ENCODE results near the gene GXYLT2.

The GXYLT2 gene

DNA sequence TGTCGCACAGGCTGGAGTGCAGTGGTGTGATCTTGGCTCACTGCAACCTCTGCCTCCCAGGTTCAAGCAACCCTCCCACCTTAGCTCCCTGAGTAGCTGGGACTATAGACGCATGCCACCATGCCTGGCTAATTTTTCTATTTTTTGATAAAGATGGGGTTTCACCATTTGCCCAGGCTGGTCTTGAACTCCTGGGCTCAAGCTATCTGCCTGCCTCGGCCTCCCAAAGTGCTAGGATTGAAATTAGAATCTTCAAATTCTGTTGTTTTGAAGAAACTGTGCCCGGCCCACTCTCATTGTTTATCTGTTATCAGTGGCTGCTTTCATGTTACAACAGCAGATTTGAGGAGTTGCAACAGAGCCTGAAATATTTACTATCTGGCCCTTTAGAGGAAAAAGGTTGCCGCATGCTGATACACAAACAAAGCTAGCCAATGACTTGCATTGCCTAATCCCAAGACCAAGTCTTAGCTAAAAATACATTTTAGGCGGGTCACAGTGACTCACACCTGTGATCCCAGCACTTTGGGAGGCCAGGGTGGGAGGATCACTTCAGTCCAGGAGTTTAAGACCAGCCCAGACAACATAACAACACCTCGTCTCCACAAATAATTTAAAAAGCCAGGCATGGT lies 65.6 kb downstream of the GXYLT2 start:
- Histone ChIP-seq H3K27ac (no peak overlapping the region), H3K4me3 (ENCODE audit: low read depth, low read length) (no peak overlapping the region), H3K36me3 (replicated peaks) (no peaks in the 10 kb centered on the region), H3K27me3 (replicated peaks) (no peaks in the 10 kb centered on the region)
- TF ChIP-seq, protein P1, sequence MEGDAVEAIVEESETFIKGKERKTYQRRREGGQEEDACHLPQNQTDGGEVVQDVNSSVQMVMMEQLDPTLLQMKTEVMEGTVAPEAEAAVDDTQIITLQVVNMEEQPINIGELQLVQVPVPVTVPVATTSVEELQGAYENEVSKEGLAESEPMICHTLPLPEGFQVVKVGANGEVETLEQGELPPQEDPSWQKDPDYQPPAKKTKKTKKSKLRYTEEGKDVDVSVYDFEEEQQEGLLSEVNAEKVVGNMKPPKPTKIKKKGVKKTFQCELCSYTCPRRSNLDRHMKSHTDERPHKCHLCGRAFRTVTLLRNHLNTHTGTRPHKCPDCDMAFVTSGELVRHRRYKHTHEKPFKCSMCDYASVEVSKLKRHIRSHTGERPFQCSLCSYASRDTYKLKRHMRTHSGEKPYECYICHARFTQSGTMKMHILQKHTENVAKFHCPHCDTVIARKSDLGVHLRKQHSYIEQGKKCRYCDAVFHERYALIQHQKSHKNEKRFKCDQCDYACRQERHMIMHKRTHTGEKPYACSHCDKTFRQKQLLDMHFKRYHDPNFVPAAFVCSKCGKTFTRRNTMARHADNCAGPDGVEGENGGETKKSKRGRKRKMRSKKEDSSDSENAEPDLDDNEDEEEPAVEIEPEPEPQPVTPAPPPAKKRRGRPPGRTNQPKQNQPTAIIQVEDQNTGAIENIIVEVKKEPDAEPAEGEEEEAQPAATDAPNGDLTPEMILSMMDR (IDR thresholded peaks at IDR 0.05; ENCODE audit: low read depth, low read length, missing control alignments) = no peak
- in situ Hi-C loops (cut with HindIII; ENCODE audit: low pct_ligation_motif_present, low sequenced_read_pairs) = no loop called here
- DNase-seq = no peak

DNA sequence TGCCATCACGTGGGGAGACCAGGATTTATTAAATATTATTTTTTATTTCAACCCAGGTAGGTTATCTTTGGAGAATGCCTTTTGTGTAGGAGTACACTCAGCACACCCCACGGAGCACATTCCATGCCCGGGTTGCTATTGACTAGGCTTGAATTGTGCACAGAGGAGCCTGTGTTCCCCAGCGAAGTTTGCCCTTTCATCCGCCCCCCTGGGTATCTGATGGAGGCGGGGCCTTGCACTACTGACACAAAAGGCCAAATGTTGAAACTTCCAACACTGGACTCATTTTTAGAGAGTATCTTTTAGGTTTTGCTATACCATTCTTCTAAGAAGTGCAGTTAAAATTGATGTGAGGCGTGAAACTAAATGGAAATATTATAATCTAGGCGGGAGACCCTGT lies 69.5 kb downstream of the GXYLT2 start:
- no peak for DNase-seq
- TF ChIP-seq, protein P1 (IDR thresholded peaks at IDR 0.05; ENCODE audit: low read depth, low read length, missing control alignments) = no peak
- in situ Hi-C loops (cut with HindIII; ENCODE audit: low pct_ligation_motif_present, low sequenced_read_pairs) = no loop called here

DNA sequence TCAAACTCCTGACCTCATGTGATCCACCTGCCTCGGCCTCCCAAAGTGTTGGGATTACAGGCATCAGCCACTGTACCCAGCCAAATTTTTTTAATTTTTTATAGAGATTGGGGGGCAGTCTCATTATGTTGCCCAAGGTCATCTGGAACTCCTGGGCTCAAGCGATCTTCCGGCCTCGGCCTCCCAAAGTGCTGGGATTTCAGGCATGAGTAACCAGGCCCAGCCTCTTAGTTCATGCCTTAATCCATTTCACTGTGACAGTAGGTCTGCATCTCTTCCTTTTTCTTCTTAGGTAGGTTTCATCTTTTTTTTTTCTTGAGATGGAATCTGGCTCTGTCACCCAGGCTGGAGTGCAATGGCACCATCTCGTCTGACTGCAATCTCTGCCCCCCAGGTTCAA lies 71.5 kb downstream of the GXYLT2 start:
- Histone ChIP-seq H3K4me3 (ENCODE audit: low read depth, low read length) (no peak overlapping the region), H3K27ac (no peak overlapping the region), H3K36me3 (replicated peaks) (no peaks in the 10 kb centered on the region), H3K27me3 (replicated peaks) (no peaks in the 10 kb centered on the region)
- TF ChIP-seq, protein P1 (IDR thresholded peaks at IDR 0.05; ENCODE audit: low read depth, low read length, missing control alignments) = no peak
- no peak for DNase-seq
- in situ Hi-C loops (cut with HindIII; ENCODE audit: low pct_ligation_motif_present, low sequenced_read_pairs) = no loop called here

More for the DNA sequence above, 69.5 kb downstream of the GXYLT2 start:
- Histone ChIP-seq H3K36me3 (replicated peaks) (no peaks in the 10 kb centered on the region), H3K4me3 (ENCODE audit: low read depth, low read length) (no peak overlapping the region), H3K27ac (no peak overlapping the region), H3K27me3 (replicated peaks) (no peaks in the 10 kb centered on the region)

DNA sequence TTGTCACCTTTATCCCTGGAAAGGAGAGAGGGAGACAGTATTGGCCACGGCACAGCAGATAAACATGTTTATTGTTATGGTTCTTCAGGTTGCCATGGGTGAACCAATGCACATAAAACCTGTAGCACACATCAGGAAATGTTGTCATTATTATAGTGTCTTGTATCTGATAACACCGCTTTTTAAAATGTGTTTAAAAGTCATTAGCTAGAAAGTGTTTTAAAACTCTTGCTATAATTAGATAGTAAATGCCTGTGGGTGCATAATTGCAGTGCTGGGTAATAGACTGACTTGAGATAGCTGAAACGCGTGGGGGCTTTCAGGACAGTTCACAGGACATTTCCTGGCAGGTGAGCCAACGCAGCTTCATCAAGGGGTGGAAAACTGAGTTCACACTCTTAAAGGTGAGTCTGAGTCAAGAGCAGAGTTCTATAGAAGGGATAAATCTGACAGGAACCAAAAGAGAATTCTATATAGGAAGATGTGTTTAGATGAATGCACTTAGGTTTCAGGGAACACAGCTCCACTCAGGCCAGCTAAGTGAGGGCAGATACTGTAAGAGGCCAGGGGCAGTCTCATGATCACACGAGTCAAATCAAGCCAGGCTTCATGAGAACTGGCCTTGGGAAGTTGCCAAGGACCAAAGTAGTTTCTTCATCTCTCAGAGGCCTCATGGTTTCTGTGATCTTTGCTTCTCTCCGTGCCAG lies 73.1 kb downstream of the GXYLT2 start:
- no peak overlapping the region for H3K4me3 ChIP-seq (ENCODE audit: low read depth, low read length)
- peak; percentile 20 for DNase-seq
- no peaks in the 10 kb centered on the region for H3K27me3 ChIP-seq (replicated peaks)
- H3K27ac ChIP-seq = no peak overlapping the region
- no peaks in the 10 kb centered on the region for H3K36me3 ChIP-seq (replicated peaks)
- in situ Hi-C loops (cut with HindIII; ENCODE audit: low pct_ligation_motif_present, low sequenced_read_pairs) = no loop called here
- TF ChIP-seq, protein P1 (IDR thresholded peaks at IDR 0.05; ENCODE audit: low read depth, low read length, missing control alignments) = no peak

DNA sequence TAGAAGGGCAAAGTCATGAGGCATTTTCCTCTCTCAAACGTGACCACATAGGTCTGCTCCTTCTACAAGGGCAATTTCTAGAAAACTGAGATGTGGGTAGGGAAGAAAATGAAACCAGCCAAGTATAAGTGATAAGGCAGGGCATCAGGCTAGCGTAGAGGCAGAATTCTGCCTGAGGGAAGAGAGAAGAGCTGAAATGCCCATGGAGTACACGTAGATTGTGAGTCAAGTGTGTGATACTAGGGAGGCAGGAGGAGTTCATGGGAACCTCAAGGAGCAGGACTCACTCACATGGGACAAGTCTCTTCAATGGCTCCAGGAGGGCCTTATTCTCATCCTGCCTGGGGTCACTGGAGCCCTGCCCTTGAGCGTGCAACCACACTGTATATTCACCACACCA lies 73.9 kb downstream of the GXYLT2 start:
- TF ChIP-seq, protein P1 (IDR thresholded peaks at IDR 0.05; ENCODE audit: low read depth, low read length, missing control alignments) = no peak
- no peak for DNase-seq
- H3K36me3 ChIP-seq (replicated peaks) = no peaks in the 10 kb centered on the region
- no peak overlapping the region for H3K27ac ChIP-seq
- in situ Hi-C loops (cut with HindIII; ENCODE audit: low pct_ligation_motif_present, low sequenced_read_pairs) = no loop called here
- H3K27me3 ChIP-seq (replicated peaks) = no peaks in the 10 kb centered on the region
- no peak overlapping the region for H3K4me3 ChIP-seq (ENCODE audit: low read depth, low read length)

Data from brain microvascular endothelial cell (primary cell).